ENCODE results near the gene ASB2.
A peak's percentile ranks its signal among the peaks of the same experiment; 100 is the strongest.

ASB2 gene

DNA sequence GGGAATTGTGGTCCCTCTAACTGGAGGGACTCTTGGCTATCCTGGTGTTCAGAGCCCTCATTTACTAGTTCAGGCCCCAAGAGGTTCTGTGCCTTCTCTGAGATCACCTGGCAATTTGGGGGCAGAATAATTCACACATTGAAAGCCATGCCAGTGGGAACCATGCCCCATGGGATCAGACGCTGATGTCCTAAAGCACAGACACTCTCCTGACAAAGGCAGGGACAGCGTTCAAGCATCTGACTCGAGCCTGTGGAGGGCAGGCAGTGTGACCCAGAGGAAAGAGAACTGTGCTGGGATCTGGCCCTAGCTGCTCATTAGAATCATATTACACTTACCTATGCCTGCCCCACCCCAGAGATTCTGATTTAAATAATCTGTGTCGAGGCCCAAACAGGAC lies 2.4 kb upstream of the ASB2 start:
- Histone ChIP-seq H3K9me3 (ENCODE audit: control insufficient read depth in 2 of 2, low read length in 2 of 2) (no peaks in the 10 kb centered on the region), H3K36me3 (ENCODE audit: control insufficient read depth in 2 of 2, insufficient read depth in 2 of 2, low read length in 2 of 2) (no peaks in the 10 kb centered on the region), H3K27me3 (ENCODE audit: control insufficient read depth in 1 of 2, insufficient read depth in 2 of 2, low read length in 2 of 2) (no peaks in the 10 kb centered on the region), H3K27ac (ENCODE audit: low read length) (peak overlapping the region; percentile 99), H3K4me3 (ENCODE audit: low read length in 2 of 2) (no peak overlapping the region), H3K9ac (ENCODE audit: low read length in 2 of 2) (no peak overlapping the region), H3K4me1 (ENCODE audit: control insufficient read depth, insufficient read depth, low read length) (peaks cover 65% of the 10 kb centered on the region)

DNA sequence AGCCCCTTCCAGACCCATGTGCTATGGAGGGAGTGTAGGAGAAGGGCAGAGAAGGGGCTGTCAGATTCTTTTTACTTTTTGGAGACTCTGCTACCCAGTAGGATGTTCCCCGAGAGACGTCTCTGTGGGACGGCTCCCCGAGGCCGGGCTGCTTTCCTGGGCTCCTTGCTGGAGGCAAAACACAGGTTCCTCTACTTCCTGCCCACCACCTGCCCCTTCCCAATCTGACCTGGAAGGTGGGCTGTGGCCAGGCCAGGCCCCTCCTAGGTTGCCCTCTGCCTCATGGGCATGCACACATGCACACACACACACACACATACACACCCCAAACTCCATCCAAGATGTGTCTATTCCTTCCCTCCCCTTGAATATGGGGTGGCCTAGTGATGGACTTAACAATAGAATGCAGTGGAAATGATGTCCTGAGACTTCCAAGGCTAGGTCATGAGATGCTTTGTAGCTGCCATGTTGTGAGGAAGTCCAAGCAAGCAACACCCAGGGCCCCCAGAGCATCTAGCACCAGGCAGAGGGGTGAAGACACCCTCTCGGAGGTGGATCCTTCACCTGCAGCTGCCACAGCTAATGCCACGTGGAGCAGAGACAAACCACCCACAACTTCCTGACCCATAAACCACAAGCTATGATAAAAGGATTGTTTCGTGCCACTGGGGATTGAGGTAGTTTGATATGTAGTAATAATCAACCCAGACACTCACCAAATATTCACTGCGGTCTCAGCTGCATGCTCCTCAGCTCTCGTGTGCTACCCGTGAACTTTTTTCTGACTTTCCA lies 1.6 kb upstream of the ASB2 start:
- Histone ChIP-seq H3K4me3 (ENCODE audit: low read length in 2 of 2) (no peak overlapping the region), H3K36me3 (ENCODE audit: control insufficient read depth in 2 of 2, insufficient read depth in 2 of 2, low read length in 2 of 2) (no peaks in the 10 kb centered on the region), H3K9me3 (ENCODE audit: control insufficient read depth in 2 of 2, low read length in 2 of 2) (no peaks in the 10 kb centered on the region), H3K27me3 (ENCODE audit: control insufficient read depth in 1 of 2, insufficient read depth in 2 of 2, low read length in 2 of 2) (no peaks in the 10 kb centered on the region), H3K27ac (ENCODE audit: low read length) (peak overlapping the region; percentile 99), H3K4me1 (ENCODE audit: control insufficient read depth, insufficient read depth, low read length) (peaks cover 72% of the 10 kb centered on the region), H3K9ac (ENCODE audit: low read length in 2 of 2) (peak overlapping the region; percentile 78 to 92)

DNA sequence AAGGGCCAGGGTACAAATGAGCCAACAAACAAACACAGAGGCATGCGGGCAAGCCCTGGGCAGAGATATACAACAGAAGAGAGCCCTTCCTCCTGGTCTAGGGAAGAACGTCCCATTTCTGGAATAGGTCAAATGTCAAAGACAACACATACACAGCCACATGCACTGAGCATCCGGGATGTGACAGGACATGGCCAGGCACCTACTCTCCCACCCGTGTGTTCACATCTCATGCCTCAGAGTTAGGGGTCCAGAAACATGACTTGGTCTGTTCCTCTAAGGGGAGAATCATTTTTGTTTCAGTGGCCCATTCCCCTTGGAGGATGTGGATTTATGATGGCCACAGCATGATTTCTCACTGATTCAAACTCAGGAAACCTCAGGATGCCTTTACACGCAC lies 801 bp upstream of the ASB2 start:
- Histone ChIP-seq H3K27ac (ENCODE audit: low read length) (peak overlapping the region; percentile 99), H3K27me3 (ENCODE audit: control insufficient read depth in 1 of 2, insufficient read depth in 2 of 2, low read length in 2 of 2) (no peaks in the 10 kb centered on the region), H3K9ac (ENCODE audit: low read length in 2 of 2) (peak overlapping the region; percentile 78 to 92), H3K36me3 (ENCODE audit: control insufficient read depth in 2 of 2, insufficient read depth in 2 of 2, low read length in 2 of 2) (no peaks in the 10 kb centered on the region), H3K9me3 (ENCODE audit: control insufficient read depth in 2 of 2, low read length in 2 of 2) (no peaks in the 10 kb centered on the region), H3K4me1 (ENCODE audit: control insufficient read depth, insufficient read depth, low read length) (peaks cover 70% of the 10 kb centered on the region), H3K4me3 (ENCODE audit: low read length in 2 of 2) (peak overlapping the region; percentile 81 to 93)

DNA sequence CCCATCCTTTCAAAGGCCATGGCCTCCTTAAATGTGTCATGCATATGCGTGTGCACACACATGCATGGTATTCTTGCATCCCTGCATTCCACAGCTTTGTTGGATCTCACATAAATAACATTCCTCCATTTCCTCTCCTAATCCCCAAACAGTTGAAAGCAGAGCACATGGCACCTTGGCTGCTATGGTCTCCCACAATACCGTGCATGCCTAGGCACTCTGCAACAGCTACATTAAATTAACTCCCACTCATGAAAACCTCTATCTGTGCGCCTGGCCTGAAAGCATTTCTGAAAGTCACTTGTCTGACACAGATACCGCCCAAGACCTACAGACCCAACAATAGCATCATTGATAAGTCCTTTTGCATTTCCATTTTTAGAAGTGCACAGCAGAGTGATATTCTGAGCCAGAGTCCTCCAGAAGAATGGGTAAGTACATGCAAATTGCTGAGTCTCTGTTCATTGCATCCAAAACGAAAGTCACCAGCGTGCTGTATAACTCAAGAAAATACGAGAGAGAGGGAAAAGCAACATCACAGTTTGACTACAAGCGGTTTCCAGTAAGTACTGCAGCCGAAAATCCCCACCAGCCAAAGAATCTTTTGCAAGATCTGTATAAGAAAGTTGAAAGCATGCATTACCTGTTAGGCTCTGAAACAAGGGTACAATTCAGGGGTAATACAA lies 436 bp downstream of the ASB2 start:
- H3K27ac ChIP-seq (ENCODE audit: low read length) = peak overlapping the region; percentile 99
- H3K4me3 ChIP-seq (ENCODE audit: low read length in 2 of 2) = peak overlapping the region; percentile 81 to 93
- peaks cover 67% of the 10 kb centered on the region for H3K4me1 ChIP-seq (ENCODE audit: control insufficient read depth, insufficient read depth, low read length)
- H3K9me3 ChIP-seq (ENCODE audit: control insufficient read depth in 2 of 2, low read length in 2 of 2) = no peaks in the 10 kb centered on the region
- no peaks in the 10 kb centered on the region for H3K27me3 ChIP-seq (ENCODE audit: control insufficient read depth in 1 of 2, insufficient read depth in 2 of 2, low read length in 2 of 2)
- no peaks in the 10 kb centered on the region for H3K36me3 ChIP-seq (ENCODE audit: control insufficient read depth in 2 of 2, insufficient read depth in 2 of 2, low read length in 2 of 2)
- peak overlapping the region; percentile 78 to 92 for H3K9ac ChIP-seq (ENCODE audit: low read length in 2 of 2)

DNA sequence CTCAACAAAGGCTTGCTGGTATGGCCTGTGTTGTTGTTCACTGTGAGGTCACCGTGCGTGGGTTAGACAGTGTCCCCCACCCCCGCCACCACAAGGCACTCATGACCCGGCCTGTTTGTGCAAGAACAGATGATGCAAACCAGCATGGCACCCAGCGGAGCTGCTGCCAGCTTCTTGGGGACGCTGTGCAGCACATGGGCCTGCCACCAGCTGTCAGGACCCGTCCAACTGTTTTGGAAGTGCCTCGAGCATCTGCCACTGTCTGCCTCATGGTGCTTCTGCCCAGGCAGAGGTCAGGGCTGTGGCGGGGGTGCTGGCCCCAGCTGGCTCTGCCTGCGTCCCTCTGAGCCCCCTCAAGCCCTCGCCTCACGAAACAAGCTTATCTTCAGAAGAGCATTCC lies 1.5 kb downstream of the ASB2 start:
- no peaks in the 10 kb centered on the region for H3K9me3 ChIP-seq (ENCODE audit: control insufficient read depth in 2 of 2, low read length in 2 of 2)
- H3K9ac ChIP-seq (ENCODE audit: low read length in 2 of 2) = peak overlapping the region; percentile 78 to 92
- no peaks in the 10 kb centered on the region for H3K36me3 ChIP-seq (ENCODE audit: control insufficient read depth in 2 of 2, insufficient read depth in 2 of 2, low read length in 2 of 2)
- H3K4me1 ChIP-seq (ENCODE audit: control insufficient read depth, insufficient read depth, low read length) = peaks cover 67% of the 10 kb centered on the region
- H3K27ac ChIP-seq (ENCODE audit: low read length) = peak overlapping the region; percentile 99
- H3K4me3 ChIP-seq (ENCODE audit: low read length in 2 of 2) = peak overlapping the region; percentile 81 to 93
- H3K27me3 ChIP-seq (ENCODE audit: control insufficient read depth in 1 of 2, insufficient read depth in 2 of 2, low read length in 2 of 2) = no peaks in the 10 kb centered on the region

DNA sequence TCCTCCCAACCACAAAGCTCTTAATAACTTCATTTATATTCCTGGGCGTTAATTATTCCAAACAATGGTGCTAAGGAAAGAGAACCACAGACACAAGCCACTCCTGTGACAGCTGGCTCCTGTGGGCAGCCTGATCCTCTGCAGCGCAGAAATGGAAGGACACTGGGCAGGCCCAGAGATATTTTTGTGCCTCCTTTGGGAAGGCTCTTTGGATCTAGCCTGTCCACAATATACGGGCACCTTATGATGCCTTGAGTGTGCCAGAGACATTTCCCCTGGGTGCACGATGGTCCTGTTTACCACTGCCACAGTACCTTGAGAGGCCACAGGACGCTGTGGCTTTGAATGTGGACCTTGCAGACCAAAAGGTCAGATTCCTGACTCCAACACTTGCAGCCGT lies 2.1 kb downstream of the ASB2 start:
- Histone ChIP-seq H3K9ac (ENCODE audit: low read length in 2 of 2) (peak overlapping the region; percentile 78 to 92), H3K4me1 (ENCODE audit: control insufficient read depth, insufficient read depth, low read length) (peaks cover 72% of the 10 kb centered on the region), H3K27ac (ENCODE audit: low read length) (peak overlapping the region; percentile 99), H3K9me3 (ENCODE audit: control insufficient read depth in 2 of 2, low read length in 2 of 2) (no peaks in the 10 kb centered on the region), H3K4me3 (ENCODE audit: low read length in 2 of 2) (peak overlapping the region; percentile 81 to 93), H3K36me3 (ENCODE audit: control insufficient read depth in 2 of 2, insufficient read depth in 2 of 2, low read length in 2 of 2) (peaks cover 0 to 1% of the 10 kb centered on the region in 2 donors), H3K27me3 (ENCODE audit: control insufficient read depth in 1 of 2, insufficient read depth in 2 of 2, low read length in 2 of 2) (no peaks in the 10 kb centered on the region)

DNA sequence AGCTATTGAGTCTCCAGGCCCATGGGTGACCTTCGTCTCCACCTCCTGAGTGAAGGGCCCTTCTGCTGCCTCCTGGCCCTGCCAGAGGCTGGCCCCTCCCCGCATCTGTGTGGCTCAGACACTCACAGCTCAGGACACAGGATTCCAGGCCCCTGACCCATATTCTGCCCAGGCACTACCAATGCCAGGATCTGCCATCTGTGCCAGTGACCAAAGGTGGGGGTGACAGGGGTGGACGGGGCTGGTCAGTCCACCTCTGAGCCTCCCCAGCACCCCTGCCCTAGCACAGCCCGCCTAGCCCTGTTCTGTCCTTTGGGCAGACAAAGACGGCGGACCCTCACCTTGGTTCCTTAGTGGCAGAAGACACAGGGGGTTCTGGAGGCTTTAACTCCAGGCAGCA lies 2.8 kb downstream of the ASB2 start:
- Histone ChIP-seq H3K9me3 (ENCODE audit: control insufficient read depth in 2 of 2, low read length in 2 of 2) (no peaks in the 10 kb centered on the region), H3K27ac (ENCODE audit: low read length) (peak overlapping the region; percentile 99), H3K4me3 (ENCODE audit: low read length in 2 of 2) (peak overlapping the region; percentile 81 to 93), H3K9ac (ENCODE audit: low read length in 2 of 2) (peak overlapping the region; percentile 71 to 78), H3K27me3 (ENCODE audit: control insufficient read depth in 1 of 2, insufficient read depth in 2 of 2, low read length in 2 of 2) (no peaks in the 10 kb centered on the region), H3K36me3 (ENCODE audit: control insufficient read depth in 2 of 2, insufficient read depth in 2 of 2, low read length in 2 of 2) (peaks cover 2 to 6% of the 10 kb centered on the region in 2 donors), H3K4me1 (ENCODE audit: control insufficient read depth, insufficient read depth, low read length) (peaks cover 73% of the 10 kb centered on the region)

DNA sequence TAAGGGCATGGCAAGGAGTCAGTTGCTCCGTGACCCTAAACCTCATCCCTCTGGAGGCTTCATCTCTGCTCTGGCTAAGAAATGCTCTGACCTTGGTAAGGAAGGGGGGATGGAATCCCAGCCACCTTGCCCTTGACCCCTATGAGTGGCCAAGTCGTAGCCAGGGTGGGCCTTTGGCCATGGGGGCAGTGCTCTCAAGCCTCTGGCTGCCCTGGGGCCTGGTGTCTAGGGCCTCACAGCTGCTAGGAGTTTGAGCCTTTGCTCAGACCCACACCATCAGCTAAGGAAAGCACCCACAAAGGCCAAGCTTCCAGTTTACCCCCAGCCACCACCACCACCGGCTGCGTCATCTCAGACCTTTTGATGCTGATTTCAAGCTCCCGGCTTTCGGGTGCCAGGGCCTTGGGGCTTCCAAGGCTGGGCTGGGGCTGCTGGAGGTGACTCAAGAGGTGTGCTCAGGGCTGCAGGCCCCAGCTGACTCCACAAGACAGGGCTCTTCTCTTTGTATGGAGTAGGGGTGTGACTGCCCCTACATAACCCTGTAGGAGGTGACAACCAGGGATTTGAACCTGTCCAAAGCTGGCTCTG lies 3.7 kb downstream of the ASB2 start:
- Histone ChIP-seq H3K27ac (ENCODE audit: low read length) (peak overlapping the region; percentile 99), H3K4me3 (ENCODE audit: low read length in 2 of 2) (peak overlapping the region; percentile 81 to 93), H3K9me3 (ENCODE audit: control insufficient read depth in 2 of 2, low read length in 2 of 2) (no peaks in the 10 kb centered on the region), H3K4me1 (ENCODE audit: control insufficient read depth, insufficient read depth, low read length) (peaks cover 75% of the 10 kb centered on the region), H3K27me3 (ENCODE audit: control insufficient read depth in 1 of 2, insufficient read depth in 2 of 2, low read length in 2 of 2) (no peaks in the 10 kb centered on the region), H3K9ac (ENCODE audit: low read length in 2 of 2) (peak overlapping the region; percentile 71 to 78), H3K36me3 (ENCODE audit: control insufficient read depth in 2 of 2, insufficient read depth in 2 of 2, low read length in 2 of 2) (peaks cover 2 to 8% of the 10 kb centered on the region in 2 donors)

DNA sequence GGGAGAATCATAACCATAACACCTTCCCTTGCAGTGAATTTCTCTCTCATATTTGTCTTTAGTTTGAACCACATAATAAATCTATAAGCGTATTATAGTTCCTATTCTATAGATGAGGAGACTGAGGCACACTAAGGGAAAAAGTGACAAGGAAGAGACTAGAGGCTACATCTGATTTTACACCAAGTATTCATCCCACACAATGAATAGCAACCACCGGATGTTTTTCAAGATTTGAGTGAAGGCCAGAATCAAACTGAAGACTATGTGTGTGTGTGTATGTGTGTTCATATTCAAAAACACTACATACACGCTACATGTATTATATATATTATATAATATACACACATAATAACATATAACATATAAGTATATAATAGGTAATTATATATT lies 4.7 kb downstream of the ASB2 start:
- H3K4me3 ChIP-seq (ENCODE audit: low read length in 2 of 2) = peak overlapping the region; percentile 52 to 69
- H3K9me3 ChIP-seq (ENCODE audit: control insufficient read depth in 2 of 2, low read length in 2 of 2) = no peaks in the 10 kb centered on the region
- peaks cover 73% of the 10 kb centered on the region for H3K4me1 ChIP-seq (ENCODE audit: control insufficient read depth, insufficient read depth, low read length)
- H3K27me3 ChIP-seq (ENCODE audit: control insufficient read depth in 1 of 2, insufficient read depth in 2 of 2, low read length in 2 of 2) = no peaks in the 10 kb centered on the region
- H3K36me3 ChIP-seq (ENCODE audit: control insufficient read depth in 2 of 2, insufficient read depth in 2 of 2, low read length in 2 of 2) = peaks cover 2 to 8% of the 10 kb centered on the region in 2 donors
- H3K9ac ChIP-seq (ENCODE audit: low read length in 2 of 2) = peak overlapping the region; percentile 17 to 42
- peak overlapping the region; percentile 67 for H3K27ac ChIP-seq (ENCODE audit: low read length)

DNA sequence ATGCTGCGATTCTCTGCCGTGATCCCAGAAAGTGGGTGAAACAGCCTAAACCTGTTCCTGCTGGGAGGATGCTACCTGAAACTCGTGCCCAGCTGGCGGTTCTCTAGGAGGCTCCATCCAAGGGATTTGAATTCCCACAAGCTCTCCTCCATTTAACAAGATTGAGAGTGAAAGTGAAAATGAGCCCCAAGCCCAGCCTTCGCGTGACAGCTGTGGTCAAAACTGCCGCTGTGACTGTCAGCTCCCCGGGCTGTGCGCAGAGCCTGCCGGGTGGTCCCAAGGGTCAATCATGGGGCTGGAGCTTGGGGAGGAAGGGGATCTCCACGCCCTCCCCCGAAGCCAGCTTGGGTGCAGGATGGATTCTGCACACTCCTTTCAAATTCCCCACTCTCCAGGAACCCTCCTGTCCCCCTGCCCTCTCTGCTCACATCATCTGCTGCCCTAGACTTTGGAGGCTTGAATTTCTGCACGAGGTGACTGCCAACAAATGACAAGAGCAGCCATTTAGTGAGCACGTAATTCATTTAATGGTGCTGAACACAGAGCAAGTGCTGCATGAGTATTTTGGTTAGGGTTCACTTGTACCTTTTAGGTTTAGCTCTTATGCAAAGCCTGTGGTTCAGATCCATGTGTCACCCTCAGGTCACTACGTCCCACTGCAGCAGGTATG lies 5.3 kb downstream of the ASB2 start:
- H3K27ac ChIP-seq (ENCODE audit: low read length) = peak overlapping the region; percentile 67
- peak overlapping the region; percentile 17 to 60 for H3K9ac ChIP-seq (ENCODE audit: low read length in 2 of 2)
- H3K9me3 ChIP-seq (ENCODE audit: control insufficient read depth in 2 of 2, low read length in 2 of 2) = no peaks in the 10 kb centered on the region
- peak overlapping the region; percentile 52 to 69 for H3K4me3 ChIP-seq (ENCODE audit: low read length in 2 of 2)
- peaks cover 73% of the 10 kb centered on the region for H3K4me1 ChIP-seq (ENCODE audit: control insufficient read depth, insufficient read depth, low read length)
- H3K27me3 ChIP-seq (ENCODE audit: control insufficient read depth in 1 of 2, insufficient read depth in 2 of 2, low read length in 2 of 2) = no peaks in the 10 kb centered on the region
- peaks cover 3 to 8% of the 10 kb centered on the region in 2 donors for H3K36me3 ChIP-seq (ENCODE audit: control insufficient read depth in 2 of 2, insufficient read depth in 2 of 2, low read length in 2 of 2)

Data from stomach smooth muscle (tissue), 2 donors.